ENCODE data around the gene PVALEF.
"Not testable (repeated sequence)": the region's sequence is repeated elsewhere in the genome, so short reads cannot be mapped to it uniquely, and the experiment has no call there.

GRCh38 chr17:81146208-81146607 lies 19.1 kb upstream of the PVALEF start:
- TF ChIP-seq CTCF, EP300, POLR2A (IDR thresholded peaks at IDR 0.05): not testable (repeated sequence)
